HepG2 (cell line): ENCODE results near the gene ALDH16A1. TPM values are rescaled to one million over a fixed set of nuclear protein-coding genes. Genes with fewer than 3 reads are reported as not detected.

Source experiments
- ADNP ChIP-seq: sonication (generic); formaldehyde crosslinking; IDR thresholded peaks from 2 replicates; pipeline ENCODE4 v1.4.0; 2020; ENCODE audit warnings: missing genetic modification reagents
- FIP1L1 ChIP-seq: fragments of 200-400 bp; formaldehyde crosslinking; IDR thresholded peaks from 2 replicates; pipeline ENCODE4 v1.6.1; 2018; ENCODE audit warnings: low read depth, mild to moderate bottlenecking, low read length, moderate library complexity, borderline replicate concordance; ENCODE audit not compliant: insufficient read depth
- KAT8 ChIP-seq: IDR thresholded peaks from 2 replicates; pipeline ENCODE4 v1.6.1; 2016; ENCODE audit warnings: missing genetic modification reagents, missing compliant biosample characterization
- MZF1 ChIP-seq: sonication (generic); formaldehyde crosslinking; IDR thresholded peaks from 2 replicates; pipeline ENCODE4 v1.8.1; 2023; ENCODE audit warnings: mild to moderate bottlenecking, missing genetic modification reagents, borderline replicate concordance
- NR2F2 ChIP-seq: IDR thresholded peaks from 2 replicates; pipeline ENCODE4 v1.6.1; 2012; ENCODE audit warnings: low read depth, inconsistent platforms, borderline replicate concordance
- POLR2AphosphoS5 ChIP-seq: IDR thresholded peaks from 2 replicates; pipeline ENCODE4 v1.6.1; 2012; ENCODE audit warnings: low read depth, low read length
- PRMT3 ChIP-seq: sonication (generic); formaldehyde crosslinking; IDR thresholded peaks from 2 replicates; pipeline ENCODE4 v1.8.1; 2022; ENCODE audit warnings: low read depth, mild to moderate bottlenecking, moderate library complexity, missing genetic modification reagents, borderline replicate concordance
- SMARCC2 ChIP-seq: fragments of 450-650 bp; IDR thresholded peaks from 2 replicates; pipeline ENCODE4 v1.6.1; 2017; ENCODE audit warnings: antibody characterized with exemption, mild to moderate bottlenecking
- SOX5 ChIP-seq: IDR thresholded peaks from 2 replicates; pipeline ENCODE4 v1.6.1; 2016; ENCODE audit warnings: borderline replicate concordance
- YEATS2 ChIP-seq: sonication (generic); formaldehyde crosslinking; IDR thresholded peaks from 2 replicates; pipeline ENCODE4 v1.4.0; 2020; ENCODE audit warnings: missing genetic modification reagents, borderline replicate concordance
- ZNF138 ChIP-seq: sonication (generic); formaldehyde crosslinking; IDR thresholded peaks from 2 replicates; pipeline ENCODE4 v1.5.0; 2020; ENCODE audit warnings: mild to moderate bottlenecking, low read depth, missing genetic modification reagents
- ZNF570 ChIP-seq: sonication (generic); formaldehyde crosslinking; IDR thresholded peaks from 2 replicates; pipeline ENCODE4 v1.4.0; 2020; ENCODE audit warnings: mild to moderate bottlenecking, missing genetic modification reagents, borderline replicate concordance
- ZNF678 ChIP-seq: sonication (generic); formaldehyde crosslinking; IDR thresholded peaks from 2 replicates; pipeline ENCODE4 v1.4.0; 2020; ENCODE audit warnings: mild to moderate bottlenecking, missing genetic modification reagents
- ZNF839 ChIP-seq: sonication (generic); formaldehyde crosslinking; IDR thresholded peaks from 2 replicates; pipeline ENCODE4 v1.4.0; 2020; ENCODE audit warnings: missing genetic modification reagents, mild to moderate bottlenecking, borderline replicate concordance
- polyA plus RNA-seq, 8 experiments: library from polyadenylated mRNA; depleted of rRNA in 3 of 8; stranded (reverse) in 7 of 8; unstranded in 1 of 8; fragments of >200 nt; fragmentation: Illumina TruSeq in 4 of 8; extraction: Trizol in 4 of 8; gene quantifications; 2 replicates each; pipeline versions ENCODE4 v1.2.1 to v1.2.3, GENCODE V29; 2011 to 2016; ENCODE audit warnings: low read depth in 4 of 8, missing spikeins in 1 of 8, mixed read lengths in 1 of 8; ENCODE audit not compliant: insufficient read depth in 1 of 8
- total RNA-seq, 5 experiments: library from RNA; depleted of rRNA; stranded (reverse); fragments of >200 nt; fragmentation: Illumina TruSeq; extraction: Trizol; gene quantifications; 2 replicates each; pipeline ENCODE4 v1.2.3, GENCODE V29; 2016; ENCODE audit warnings: low read depth in 1 of 5
- TF ChIP-seq, protein P1 (sequence below): sonication (generic); formaldehyde crosslinking; IDR thresholded peaks from 2 replicates; pipeline ENCODE4 v1.5.0; 2020; ENCODE audit warnings: mild to moderate bottlenecking, missing genetic modification reagents
- TF ChIP-seq, protein P2 (sequence below): sonication (generic); formaldehyde crosslinking; IDR thresholded peaks from 2 replicates; pipeline ENCODE4 v1.8.0; 2022; ENCODE audit warnings: mild to moderate bottlenecking, missing genetic modification reagents; ENCODE audit not compliant: insufficient replicate concordance
- TF ChIP-seq, protein P3 (sequence below): sonication (generic); formaldehyde crosslinking; IDR thresholded peaks from 2 replicates; pipeline ENCODE4 v1.5.1; 2020; ENCODE audit warnings: mild to moderate bottlenecking, missing genetic modification reagents, borderline replicate concordance
- TF ChIP-seq, protein P4 (sequence below): sonication (generic); formaldehyde crosslinking; IDR thresholded peaks from 2 replicates; pipeline ENCODE4 v1.4.0; 2020; ENCODE audit warnings: missing genetic modification reagents

Gene ALDH16A1
- total and polyA plus RNA-seq, 2 of the 13 experiments (the other 11 are each of a cell fraction or from before 2014, with no cell fraction given) = 8.4 to 34.9 TPM

DNA sequence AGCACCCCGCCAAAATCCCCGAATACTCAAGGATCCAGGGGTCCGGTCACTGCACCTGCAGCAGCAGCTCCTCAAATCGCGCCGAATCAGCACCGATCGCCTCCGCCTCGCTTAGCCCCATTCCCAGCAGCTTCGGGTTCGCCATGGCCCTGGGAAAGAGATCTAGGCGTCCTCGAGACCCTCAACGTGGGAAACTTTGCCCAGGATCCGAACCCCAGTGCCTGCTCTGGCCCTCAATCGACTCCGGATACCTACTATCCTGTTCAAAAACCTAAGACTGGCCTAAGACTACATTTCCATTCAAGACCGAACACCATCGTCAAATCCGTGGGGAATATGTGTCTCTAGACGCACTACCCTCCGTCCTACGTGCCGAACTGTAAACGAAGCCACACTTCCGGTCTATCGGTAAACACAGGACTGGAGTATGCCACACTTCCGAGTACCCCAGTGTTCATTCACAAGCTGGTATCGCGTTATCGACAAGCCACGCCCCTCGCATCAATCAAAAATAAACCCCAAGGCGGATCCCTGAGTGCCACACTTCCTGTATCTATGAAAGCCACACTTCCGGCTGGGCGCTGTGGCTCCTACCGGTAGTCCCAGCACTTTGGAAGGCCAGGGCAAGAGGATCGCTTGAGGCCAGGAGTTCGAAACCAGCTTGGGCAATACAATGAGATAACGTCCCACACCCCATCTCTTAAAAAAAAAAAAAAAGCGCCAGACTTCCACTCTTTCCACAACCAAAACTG, 1.4 kb upstream of the ALDH16A1 start, which contains the start of gene PIH1D1 (continued):
- TF ChIP-seq PRMT3 (CRISPR knock-in tag) (0 out of 2 replicates have a peak, but pooled peaks have one; percentile 12), ADNP (CRISPR knock-in tag) (peak; percentile 85; the same call in 1 of the 2 replicates), SOX5 (CRISPR knock-in tag) (no peak; the same call in 1 of the 2 replicates), ZNF678 (no peak), SMARCC2 (no peak), YEATS2 (CRISPR knock-in tag) (peak; percentile 70; the same call in 1 of the 2 replicates), MZF1 (CRISPR knock-in tag) (no peak), POLR2AphosphoS5 (peak; percentile 97), KAT8 (CRISPR knock-in tag) (peak; percentile 90), FIP1L1 (no peak), ZNF138 (0 out of 2 replicates have a peak, but pooled peaks have one; percentile 49), NR2F2 (no peak), ZNF570 (CRISPR knock-in tag) (no peak), ZNF839 (CRISPR knock-in tag) (0 out of 2 replicates have a peak, but pooled peaks have one; percentile 41)
- TF ChIP-seq, protein P1, sequence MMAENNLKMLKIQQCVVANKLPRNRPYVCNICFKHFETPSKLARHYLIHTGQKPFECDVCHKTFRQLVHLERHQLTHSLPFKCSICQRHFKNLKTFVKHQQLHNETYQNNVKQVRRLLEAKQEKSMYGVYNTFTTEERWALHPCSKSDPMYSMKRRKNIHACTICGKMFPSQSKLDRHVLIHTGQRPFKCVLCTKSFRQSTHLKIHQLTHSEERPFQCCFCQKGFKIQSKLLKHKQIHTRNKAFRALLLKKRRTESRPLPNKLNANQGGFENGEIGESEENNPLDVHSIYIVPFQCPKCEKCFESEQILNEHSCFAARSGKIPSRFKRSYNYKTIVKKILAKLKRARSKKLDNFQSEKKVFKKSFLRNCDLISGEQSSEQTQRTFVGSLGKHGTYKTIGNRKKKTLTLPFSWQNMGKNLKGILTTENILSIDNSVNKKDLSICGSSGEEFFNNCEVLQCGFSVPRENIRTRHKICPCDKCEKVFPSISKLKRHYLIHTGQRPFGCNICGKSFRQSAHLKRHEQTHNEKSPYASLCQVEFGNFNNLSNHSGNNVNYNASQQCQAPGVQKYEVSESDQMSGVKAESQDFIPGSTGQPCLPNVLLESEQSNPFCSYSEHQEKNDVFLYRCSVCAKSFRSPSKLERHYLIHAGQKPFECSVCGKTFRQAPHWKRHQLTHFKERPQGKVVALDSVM = peak; percentile 82
- TF ChIP-seq, protein P2, sequence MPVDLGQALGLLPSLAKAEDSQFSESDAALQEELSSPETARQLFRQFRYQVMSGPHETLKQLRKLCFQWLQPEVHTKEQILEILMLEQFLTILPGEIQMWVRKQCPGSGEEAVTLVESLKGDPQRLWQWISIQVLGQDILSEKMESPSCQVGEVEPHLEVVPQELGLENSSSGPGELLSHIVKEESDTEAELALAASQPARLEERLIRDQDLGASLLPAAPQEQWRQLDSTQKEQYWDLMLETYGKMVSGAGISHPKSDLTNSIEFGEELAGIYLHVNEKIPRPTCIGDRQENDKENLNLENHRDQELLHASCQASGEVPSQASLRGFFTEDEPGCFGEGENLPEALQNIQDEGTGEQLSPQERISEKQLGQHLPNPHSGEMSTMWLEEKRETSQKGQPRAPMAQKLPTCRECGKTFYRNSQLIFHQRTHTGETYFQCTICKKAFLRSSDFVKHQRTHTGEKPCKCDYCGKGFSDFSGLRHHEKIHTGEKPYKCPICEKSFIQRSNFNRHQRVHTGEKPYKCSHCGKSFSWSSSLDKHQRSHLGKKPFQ (CRISPR knock-in tag) = peak; percentile 15
- TF ChIP-seq, protein P3, sequence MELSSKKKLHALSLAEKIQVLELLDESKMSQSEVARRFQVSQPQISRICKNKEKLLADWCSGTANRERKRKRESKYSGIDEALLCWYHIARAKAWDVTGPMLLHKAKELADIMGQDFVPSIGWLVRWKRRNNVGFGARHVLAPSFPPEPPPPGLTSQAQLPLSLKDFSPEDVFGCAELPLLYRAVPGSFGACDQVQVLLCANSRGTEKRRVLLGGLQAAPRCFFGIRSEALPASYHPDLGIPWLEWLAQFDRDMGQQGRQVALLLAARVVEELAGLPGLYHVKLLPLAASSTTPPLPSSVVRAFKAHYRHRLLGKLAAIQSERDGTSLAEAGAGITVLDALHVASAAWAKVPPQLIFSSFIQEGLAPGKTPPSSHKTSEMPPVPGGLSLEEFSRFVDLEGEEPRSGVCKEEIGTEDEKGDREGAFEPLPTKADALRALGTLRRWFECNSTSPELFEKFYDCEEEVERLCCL (CRISPR knock-in tag) = no peak
- TF ChIP-seq, protein P4, sequence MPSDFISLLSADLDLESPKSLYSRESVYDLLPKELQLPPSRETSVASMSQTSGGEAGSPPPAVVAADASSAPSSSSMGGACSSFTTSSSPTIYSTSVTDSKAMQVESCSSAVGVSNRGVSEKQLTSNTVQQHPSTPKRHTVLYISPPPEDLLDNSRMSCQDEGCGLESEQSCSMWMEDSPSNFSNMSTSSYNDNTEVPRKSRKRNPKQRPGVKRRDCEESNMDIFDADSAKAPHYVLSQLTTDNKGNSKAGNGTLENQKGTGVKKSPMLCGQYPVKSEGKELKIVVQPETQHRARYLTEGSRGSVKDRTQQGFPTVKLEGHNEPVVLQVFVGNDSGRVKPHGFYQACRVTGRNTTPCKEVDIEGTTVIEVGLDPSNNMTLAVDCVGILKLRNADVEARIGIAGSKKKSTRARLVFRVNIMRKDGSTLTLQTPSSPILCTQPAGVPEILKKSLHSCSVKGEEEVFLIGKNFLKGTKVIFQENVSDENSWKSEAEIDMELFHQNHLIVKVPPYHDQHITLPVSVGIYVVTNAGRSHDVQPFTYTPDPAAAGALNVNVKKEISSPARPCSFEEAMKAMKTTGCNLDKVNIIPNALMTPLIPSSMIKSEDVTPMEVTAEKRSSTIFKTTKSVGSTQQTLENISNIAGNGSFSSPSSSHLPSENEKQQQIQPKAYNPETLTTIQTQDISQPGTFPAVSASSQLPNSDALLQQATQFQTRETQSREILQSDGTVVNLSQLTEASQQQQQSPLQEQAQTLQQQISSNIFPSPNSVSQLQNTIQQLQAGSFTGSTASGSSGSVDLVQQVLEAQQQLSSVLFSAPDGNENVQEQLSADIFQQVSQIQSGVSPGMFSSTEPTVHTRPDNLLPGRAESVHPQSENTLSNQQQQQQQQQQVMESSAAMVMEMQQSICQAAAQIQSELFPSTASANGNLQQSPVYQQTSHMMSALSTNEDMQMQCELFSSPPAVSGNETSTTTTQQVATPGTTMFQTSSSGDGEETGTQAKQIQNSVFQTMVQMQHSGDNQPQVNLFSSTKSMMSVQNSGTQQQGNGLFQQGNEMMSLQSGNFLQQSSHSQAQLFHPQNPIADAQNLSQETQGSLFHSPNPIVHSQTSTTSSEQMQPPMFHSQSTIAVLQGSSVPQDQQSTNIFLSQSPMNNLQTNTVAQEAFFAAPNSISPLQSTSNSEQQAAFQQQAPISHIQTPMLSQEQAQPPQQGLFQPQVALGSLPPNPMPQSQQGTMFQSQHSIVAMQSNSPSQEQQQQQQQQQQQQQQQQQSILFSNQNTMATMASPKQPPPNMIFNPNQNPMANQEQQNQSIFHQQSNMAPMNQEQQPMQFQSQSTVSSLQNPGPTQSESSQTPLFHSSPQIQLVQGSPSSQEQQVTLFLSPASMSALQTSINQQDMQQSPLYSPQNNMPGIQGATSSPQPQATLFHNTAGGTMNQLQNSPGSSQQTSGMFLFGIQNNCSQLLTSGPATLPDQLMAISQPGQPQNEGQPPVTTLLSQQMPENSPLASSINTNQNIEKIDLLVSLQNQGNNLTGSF (CRISPR knock-in tag) = no peak
